Embryonic facial prominence (tissue), 1 donor: ENCODE measurements around the gene MUCL1.

ENCODE experiments used
- DNase-seq: peaks from one replicate; pipeline ENCODE4 v3.0.0-alpha.2; 2016; ENCODE audit errors: extremely low spot score

MUCL1 gene

GRCh38 chr12:54891717-54892478, 37.6 kb downstream of the MUCL1 start:
- no peak for DNase-seq
